Measurements from ENCODE around the gene ST6GALNAC1.

DNA sequence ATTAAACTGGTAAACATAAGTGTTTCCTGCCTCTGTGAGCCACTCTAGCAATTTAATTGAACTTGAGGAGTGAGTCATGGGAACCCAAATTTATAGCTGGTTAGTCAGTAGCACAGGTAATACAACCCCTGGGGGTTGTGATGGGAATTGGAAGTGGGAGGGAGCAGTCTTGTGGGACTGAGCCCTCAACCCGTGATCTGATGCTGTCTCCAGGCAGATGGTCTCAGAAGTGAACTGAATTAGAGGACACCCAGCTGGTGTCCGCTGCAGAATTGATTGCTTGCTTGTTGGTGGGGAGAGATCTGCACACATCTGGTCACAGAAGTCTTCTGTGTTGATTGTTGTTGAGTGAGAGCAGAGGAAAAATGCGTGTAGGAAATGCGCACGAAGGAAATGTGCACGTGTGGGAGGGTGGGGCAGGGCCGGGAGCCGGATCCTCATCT lies 50.2 kb downstream of the ST6GALNAC1 start:
- TF ChIP-seq EZH2 (IDR thresholded peaks at IDR 0.05; ENCODE audit: low read length): no peak
- TF ChIP-seq, protein P1, sequence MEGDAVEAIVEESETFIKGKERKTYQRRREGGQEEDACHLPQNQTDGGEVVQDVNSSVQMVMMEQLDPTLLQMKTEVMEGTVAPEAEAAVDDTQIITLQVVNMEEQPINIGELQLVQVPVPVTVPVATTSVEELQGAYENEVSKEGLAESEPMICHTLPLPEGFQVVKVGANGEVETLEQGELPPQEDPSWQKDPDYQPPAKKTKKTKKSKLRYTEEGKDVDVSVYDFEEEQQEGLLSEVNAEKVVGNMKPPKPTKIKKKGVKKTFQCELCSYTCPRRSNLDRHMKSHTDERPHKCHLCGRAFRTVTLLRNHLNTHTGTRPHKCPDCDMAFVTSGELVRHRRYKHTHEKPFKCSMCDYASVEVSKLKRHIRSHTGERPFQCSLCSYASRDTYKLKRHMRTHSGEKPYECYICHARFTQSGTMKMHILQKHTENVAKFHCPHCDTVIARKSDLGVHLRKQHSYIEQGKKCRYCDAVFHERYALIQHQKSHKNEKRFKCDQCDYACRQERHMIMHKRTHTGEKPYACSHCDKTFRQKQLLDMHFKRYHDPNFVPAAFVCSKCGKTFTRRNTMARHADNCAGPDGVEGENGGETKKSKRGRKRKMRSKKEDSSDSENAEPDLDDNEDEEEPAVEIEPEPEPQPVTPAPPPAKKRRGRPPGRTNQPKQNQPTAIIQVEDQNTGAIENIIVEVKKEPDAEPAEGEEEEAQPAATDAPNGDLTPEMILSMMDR (optimal IDR thresholded peaks at IDR 0.05 in 1 of 3, IDR thresholded peaks at IDR 0.05 in 1 of 3, conservative IDR thresholded peaks at IDR 0.05 in 1 of 3; ENCODE audit: extremely low read depth in 1 of 3, insufficient read depth in 2 of 3, low read length in 3 of 3): peak; percentile 40 to 72 (median 68)
